ENCODE results near the gene CCDC57. TPM values are rescaled to one million over a fixed set of nuclear protein-coding genes. Genes with fewer than 3 reads are reported as not detected.

CCDC57 gene
- polyA plus RNA-seq, 1 donor (not counting 4 experiments of a cell fraction or from before 2014, with no cell fraction given): 19.2 TPM

DNA sequence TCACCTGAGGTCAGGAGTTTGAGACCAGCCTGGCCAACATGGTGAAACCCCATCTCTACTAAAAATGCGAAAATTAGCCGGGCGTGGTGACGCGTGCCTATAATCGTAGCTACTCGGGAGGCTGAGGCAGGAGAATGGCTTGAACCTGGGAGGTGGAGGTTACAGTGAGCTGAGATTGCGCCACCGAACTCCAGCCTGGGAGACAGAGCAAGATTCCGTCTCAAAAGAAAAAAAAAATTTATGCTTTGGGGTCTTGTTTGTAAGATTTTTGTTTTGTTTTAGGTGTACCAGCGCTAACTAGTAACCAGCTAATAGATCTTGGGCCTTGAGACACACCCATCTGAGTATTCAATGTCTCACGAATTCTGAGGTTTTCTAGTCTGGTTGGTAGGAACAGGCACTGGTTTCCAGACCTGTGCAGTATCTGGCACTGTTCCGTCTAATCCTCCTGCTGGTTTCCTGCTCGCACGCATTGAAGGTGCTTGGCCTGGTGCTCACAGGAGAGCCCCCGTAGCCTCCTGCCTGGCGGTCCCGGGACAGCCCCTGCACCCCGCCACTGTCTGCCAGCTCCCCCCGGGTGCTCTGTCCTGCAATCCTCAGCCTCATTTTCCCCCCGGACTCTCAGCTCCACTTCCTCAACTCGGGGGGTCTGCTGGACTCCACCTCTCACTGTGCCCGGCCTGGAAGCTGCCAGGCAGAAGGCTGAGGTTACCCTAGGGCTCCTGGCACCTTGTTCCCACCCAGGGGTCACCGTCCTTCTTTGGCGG is 136.4 kb downstream of the CCDC57 start:
- Histone ChIP-seq H3K79me2 (ENCODE audit: control insufficient read depth, insufficient read depth, low read length) (no peaks in the 10 kb centered on the region), H3K4me3 (ENCODE audit: control insufficient read depth in 2 of 3, extremely low read depth in 1 of 3, insufficient read depth in 2 of 3, low read depth in 1 of 3, low read length in 3 of 3) (no peak overlapping the region), H3K9me1 (ENCODE audit: control insufficient read depth, extremely low read depth, insufficient read depth, low read length) (no peaks in the 10 kb centered on the region), H3K4me1 (ENCODE audit: control insufficient read depth, extremely low read depth, insufficient read depth, low read length) (no peaks in the 10 kb centered on the region), H3K27me3 (ENCODE audit: control insufficient read depth, extremely low read depth, insufficient read depth, low read length) (no peaks in the 10 kb centered on the region), H3K9ac (ENCODE audit: control insufficient read depth, extremely low read depth, insufficient read depth, low read length) (no peak overlapping the region), H3K36me3 (ENCODE audit: control insufficient read depth in 2 of 2, extremely low read depth in 1 of 2, insufficient read depth in 2 of 2, low read length in 2 of 2) (peaks cover 21 to 25% of the 10 kb centered on the region in 2 experiments), H3K9me3 (ENCODE audit: control insufficient read depth, low read depth, low read length) (no peaks in the 10 kb centered on the region), H4K20me1 (ENCODE audit: control insufficient read depth, extremely low read depth, insufficient read depth, low read length) (peaks cover 7% of the 10 kb centered on the region), H3K4me2 (ENCODE audit: control insufficient read depth, extremely low read depth, insufficient read depth, low read depth, low read length) (no peak overlapping the region), H3K27ac (ENCODE audit: control insufficient read depth, insufficient read depth, low read length) (no peak overlapping the region), H2AFZ (ENCODE audit: control insufficient read depth, low read length) (no peak overlapping the region)
- dilution Hi-C loops (cut with MboI; ENCODE audit: extremely low pct_ligation_motif_present, low sequenced_read_pairs): no loop called here
- FAIRE-seq (no peak), DNase-seq (ENCODE audit: low read depth, low spot score) (no peak)
- no peak for TF ChIP-seq CTCF (optimal IDR thresholded peaks at IDR 0.05 in 1 of 3, IDR thresholded peaks at IDR 0.05 in 1 of 3, conservative IDR thresholded peaks at IDR 0.05 in 1 of 3; ENCODE audit: extremely low read depth in 1 of 3, insufficient read depth in 2 of 3, low read length in 3 of 3)
- no peak for TF ChIP-seq EZH2 (IDR thresholded peaks at IDR 0.05; ENCODE audit: low read length)

DNA sequence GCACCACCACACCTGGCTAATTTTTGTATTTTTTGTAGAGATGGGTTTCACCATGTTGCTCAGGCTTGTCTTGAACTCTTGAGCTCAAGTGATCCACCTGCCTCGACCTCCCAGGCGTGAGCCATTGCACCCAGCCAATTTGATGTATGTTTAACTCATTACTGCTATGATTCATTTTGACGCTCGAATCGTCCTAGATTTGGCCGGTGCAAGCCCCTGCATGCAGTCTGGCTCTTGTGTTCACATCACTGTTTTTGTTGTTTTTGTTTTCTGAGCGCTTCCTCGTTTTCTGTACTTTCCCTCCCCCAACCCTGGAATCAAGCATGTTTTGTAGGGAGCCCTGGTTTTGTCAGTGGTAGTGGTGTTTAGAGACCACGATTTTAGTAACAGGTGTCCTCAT is 139.2 kb downstream of the CCDC57 start:
- Histone ChIP-seq H3K4me1 (ENCODE audit: control insufficient read depth, extremely low read depth, insufficient read depth, low read length) (no peaks in the 10 kb centered on the region), H3K4me3 (ENCODE audit: control insufficient read depth in 2 of 3, extremely low read depth in 1 of 3, insufficient read depth in 2 of 3, low read depth in 1 of 3, low read length in 3 of 3) (no peak overlapping the region), H3K9me3 (ENCODE audit: control insufficient read depth, low read depth, low read length) (no peaks in the 10 kb centered on the region), H3K27ac (ENCODE audit: control insufficient read depth, insufficient read depth, low read length) (no peak overlapping the region), H3K9me1 (ENCODE audit: control insufficient read depth, extremely low read depth, insufficient read depth, low read length) (no peaks in the 10 kb centered on the region), H3K9ac (ENCODE audit: control insufficient read depth, extremely low read depth, insufficient read depth, low read length) (no peak overlapping the region), H3K36me3 (ENCODE audit: control insufficient read depth in 2 of 2, extremely low read depth in 1 of 2, insufficient read depth in 2 of 2, low read length in 2 of 2) (peaks cover 6 to 7% of the 10 kb centered on the region in 2 experiments), H3K27me3 (ENCODE audit: control insufficient read depth, extremely low read depth, insufficient read depth, low read length) (no peaks in the 10 kb centered on the region), H3K4me2 (ENCODE audit: control insufficient read depth, extremely low read depth, insufficient read depth, low read depth, low read length) (no peak overlapping the region), H2AFZ (ENCODE audit: control insufficient read depth, low read length) (no peak overlapping the region), H3K79me2 (ENCODE audit: control insufficient read depth, insufficient read depth, low read length) (no peaks in the 10 kb centered on the region), H4K20me1 (ENCODE audit: control insufficient read depth, extremely low read depth, insufficient read depth, low read length) (no peaks in the 10 kb centered on the region)
- dilution Hi-C loops (cut with MboI; ENCODE audit: extremely low pct_ligation_motif_present, low sequenced_read_pairs): no loop called here
- DNase-seq (ENCODE audit: low read depth, low spot score) (no peak), FAIRE-seq (no peak)
- TF ChIP-seq EZH2 (IDR thresholded peaks at IDR 0.05; ENCODE audit: low read length): no peak
- no peak for TF ChIP-seq CTCF (optimal IDR thresholded peaks at IDR 0.05 in 1 of 3, IDR thresholded peaks at IDR 0.05 in 1 of 3, conservative IDR thresholded peaks at IDR 0.05 in 1 of 3; ENCODE audit: extremely low read depth in 1 of 3, insufficient read depth in 2 of 3, low read length in 3 of 3)

Data from keratinocyte (primary cell).